Ectodermal cell (in vitro differentiated cells): ENCODE results near the gene PFKM.

Source experiments
- H3K27ac ChIP-seq: 2 replicates; pipeline ENCODE4 v1.7.0; 2013; ENCODE audit warnings: mild to moderate bottlenecking, low read depth, low read length; ENCODE audit not compliant: insufficient read depth, poor library complexity, severe bottlenecking
- H3K27me3 ChIP-seq: 2 replicates; pipeline ENCODE4 v1.7.0; 2013; ENCODE audit warnings: mild to moderate bottlenecking, low read length; ENCODE audit not compliant: insufficient read depth, control insufficient read depth, poor library complexity, severe bottlenecking
- H3K36me3 ChIP-seq: one replicate; pipeline ENCODE4 v1.7.0; 2013; ENCODE audit warnings: low read length; ENCODE audit not compliant: control insufficient read depth, insufficient read depth
- H3K4me1 ChIP-seq: one replicate; pipeline ENCODE4 v1.7.0; 2013; ENCODE audit warnings: low read length; ENCODE audit not compliant: control insufficient read depth, insufficient read depth
- H3K4me3 ChIP-seq: 2 replicates; pipeline ENCODE4 v1.7.0; 2013; ENCODE audit warnings: low read depth, low read length, control low read depth; ENCODE audit not compliant: insufficient read depth
- H3K9me3 ChIP-seq: 2 replicates; pipeline ENCODE4 v1.7.0; 2013; ENCODE audit warnings: mild to moderate bottlenecking, low read length, moderate library complexity; ENCODE audit not compliant: control insufficient read depth
- WGBS, 2 experiments: methylation state at CpG; one replicate each; pipeline ENCODE4 v1.1.7; 2013; ENCODE audit warnings: missing lambda C conversion rate in 2 of 2; 5-methylcytosine and 5-hydroxymethylcytosine counted together

Gene PFKM

GRCh38 chr12:48183091-48183875 is 64.1 kb downstream of the PFKM start, which contains the start of gene CCDC184:
TSS of gene CCDC184 (plus strand) at chr12:48183644. CDS start at chr12:48184123, 479 bp downstream.
- WGBS, 2 experiments = 0 to 1% methylated on average over 61 of the region's 61 CpGs
- Histone ChIP-seq H3K27ac (peak within 1 kb of the TSS; percentile 30), H3K27me3 (peaks cover 70% of the 10 kb centered on the region)

DNA sequence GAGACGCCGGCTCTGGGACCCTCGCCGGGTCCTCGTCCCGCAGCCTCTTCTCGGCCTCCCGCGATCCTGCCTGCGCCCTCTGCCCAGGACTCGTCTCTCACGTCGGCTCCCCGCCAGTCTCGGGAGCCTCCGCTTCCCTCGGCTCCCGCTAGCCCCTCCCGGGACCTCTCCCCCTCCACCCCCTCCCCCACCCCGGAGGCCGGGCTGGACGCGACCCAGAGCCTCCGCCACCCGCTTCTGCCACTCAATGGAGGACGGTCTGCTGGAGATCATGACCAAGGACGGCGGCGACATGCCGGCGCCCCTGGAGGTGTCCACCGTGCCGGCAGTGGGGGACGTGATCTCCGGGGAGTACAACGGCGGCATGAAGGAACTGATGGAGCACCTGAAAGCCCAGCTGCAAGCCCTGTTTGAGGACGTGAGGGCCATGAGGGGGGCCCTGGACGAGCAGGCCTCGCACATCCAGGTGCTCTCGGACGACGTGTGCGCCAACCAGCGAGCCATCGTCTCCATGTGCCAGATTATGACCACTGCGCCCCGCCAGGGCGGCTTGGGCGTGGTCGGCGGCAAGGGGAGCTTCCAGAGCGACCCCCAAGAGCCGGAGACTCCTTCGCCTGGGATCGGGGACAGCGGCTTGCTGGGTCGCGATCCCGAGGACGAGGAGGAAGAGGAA is 64.8 kb downstream of the PFKM start:
- Histone ChIP-seq H3K4me1 (peaks cover 21% of the 10 kb centered on the region), H3K27me3 (peaks cover 70% of the 10 kb centered on the region), H3K27ac (no peak overlapping the region), H3K36me3 (no peaks in the 10 kb centered on the region), H3K9me3 (no peaks in the 10 kb centered on the region), H3K4me3 (peak overlapping the region; percentile 72)
- 7% methylated on average over 61 of the region's 61 CpGs for WGBS, 2 experiments

More at GRCh38 chr12:48183091-48183875, 64.1 kb downstream of the PFKM start, which contains the start of gene CCDC184:
- Histone ChIP-seq H3K4me3 (peak within 1 kb of the TSS; percentile 72), H3K4me1 (peaks cover 21% of the 10 kb centered on the region), H3K36me3 (no peaks in the 10 kb centered on the region), H3K9me3 (no peaks in the 10 kb centered on the region)

- Histone ChIP-seq H3K4me1 (peaks cover 21% of the 10 kb centered on the region), H3K27me3 (peaks cover 70% of the 10 kb centered on the region), H3K27ac (no peak overlapping the region), H3K9me3 (no peaks in the 10 kb centered on the region), H3K4me3 (peak overlapping the region; percentile 72), H3K36me3 (no peaks in the 10 kb centered on the region)
- 18% methylated on average over 20 of the region's 20 CpGs for WGBS, 2 experiments
Measured at GRCh38 chr12:48184549-48184922, 65.4 kb downstream of the PFKM start.

DNA sequence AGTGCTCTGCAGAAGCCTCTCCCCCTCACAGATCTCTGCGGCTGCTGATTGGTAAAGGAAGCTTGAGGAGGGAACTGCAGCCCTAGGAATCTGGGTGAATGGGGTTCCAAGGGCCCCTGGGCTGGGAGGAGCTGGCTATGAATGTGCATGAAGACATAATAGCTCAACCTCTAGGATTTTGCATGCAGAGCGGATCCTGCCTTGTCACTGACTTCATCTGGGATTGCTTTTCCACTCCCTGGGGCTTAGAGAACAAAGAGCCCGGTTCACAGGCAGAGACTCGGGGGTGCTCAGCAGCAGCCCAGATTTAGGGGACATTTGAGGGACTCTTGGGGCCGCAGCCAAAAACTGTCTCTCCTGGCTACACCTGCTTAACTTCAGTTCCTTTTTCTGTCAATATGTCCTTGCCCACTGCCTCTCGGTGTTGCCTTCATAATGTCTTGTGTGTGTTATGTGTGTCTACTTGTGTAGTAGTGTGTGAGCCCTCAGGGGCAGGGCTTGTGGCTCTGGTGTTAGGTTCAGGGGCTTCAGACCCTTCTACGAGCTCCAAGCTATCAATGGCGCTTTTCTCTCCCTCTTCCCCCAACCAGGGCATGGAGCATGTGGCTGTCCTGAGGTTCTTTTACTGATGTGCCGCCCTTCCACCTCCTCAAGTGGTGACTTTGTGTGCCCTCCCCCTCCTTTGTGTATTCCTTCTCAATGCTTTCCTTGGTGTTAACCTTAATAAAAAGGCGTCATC is 66.2 kb downstream of the PFKM start:
- Histone ChIP-seq H3K36me3 (no peaks in the 10 kb centered on the region), H3K4me1 (peaks cover 21% of the 10 kb centered on the region), H3K27me3 (peaks cover 70% of the 10 kb centered on the region), H3K4me3 (peak overlapping the region; percentile 72), H3K9me3 (no peaks in the 10 kb centered on the region), H3K27ac (no peak overlapping the region)
- 49 to 50% methylated on average over 10 of the region's 10 CpGs for WGBS, 2 experiments

DNA sequence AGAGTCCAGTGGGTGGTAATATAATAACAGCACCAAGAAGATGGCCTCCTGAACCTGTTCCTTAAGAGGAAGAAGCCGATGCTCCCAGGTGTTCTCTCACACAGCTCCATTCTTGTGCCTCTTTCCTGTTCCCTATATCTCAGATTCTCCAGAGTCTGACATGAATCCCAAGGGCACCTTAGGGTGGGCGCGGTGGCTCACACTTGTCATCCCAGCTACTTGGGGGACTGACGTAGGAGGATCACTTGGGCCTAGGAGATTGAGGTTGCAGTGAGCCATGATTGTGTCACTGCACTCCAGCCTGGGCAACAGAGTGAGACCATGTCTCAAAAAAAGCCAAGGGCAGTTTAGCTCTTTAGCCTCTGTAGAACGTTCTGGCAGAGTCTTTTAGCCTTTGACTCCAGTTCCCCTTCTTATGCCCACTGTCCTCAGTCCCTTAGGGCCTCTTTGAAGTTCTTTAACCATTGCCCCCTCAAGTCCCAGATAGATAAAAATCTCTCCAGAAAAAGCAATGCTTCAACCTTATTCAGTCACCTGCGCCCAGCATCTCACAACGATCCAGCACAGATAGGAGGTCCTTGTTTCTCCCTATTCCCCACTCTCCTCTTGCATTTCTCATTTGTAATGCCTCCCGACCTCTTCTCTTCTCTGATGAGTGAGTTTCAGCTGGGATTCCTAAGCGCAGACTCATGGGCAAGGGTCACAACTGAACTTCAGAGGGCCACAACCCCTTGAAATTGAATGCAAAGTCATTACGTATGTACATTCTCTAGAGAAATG is 68.9 kb downstream of the PFKM start:
- H3K27me3 ChIP-seq = peaks cover 65% of the 10 kb centered on the region
- H3K36me3 ChIP-seq = no peaks in the 10 kb centered on the region
- H3K9me3 ChIP-seq = no peaks in the 10 kb centered on the region
- 78 to 82% methylated on average over 9 to 10 of the region's 10 CpGs for WGBS, 2 experiments
- H3K27ac ChIP-seq = no peak overlapping the region
- no peak overlapping the region for H3K4me3 ChIP-seq
- peaks cover 17% of the 10 kb centered on the region for H3K4me1 ChIP-seq

DNA sequence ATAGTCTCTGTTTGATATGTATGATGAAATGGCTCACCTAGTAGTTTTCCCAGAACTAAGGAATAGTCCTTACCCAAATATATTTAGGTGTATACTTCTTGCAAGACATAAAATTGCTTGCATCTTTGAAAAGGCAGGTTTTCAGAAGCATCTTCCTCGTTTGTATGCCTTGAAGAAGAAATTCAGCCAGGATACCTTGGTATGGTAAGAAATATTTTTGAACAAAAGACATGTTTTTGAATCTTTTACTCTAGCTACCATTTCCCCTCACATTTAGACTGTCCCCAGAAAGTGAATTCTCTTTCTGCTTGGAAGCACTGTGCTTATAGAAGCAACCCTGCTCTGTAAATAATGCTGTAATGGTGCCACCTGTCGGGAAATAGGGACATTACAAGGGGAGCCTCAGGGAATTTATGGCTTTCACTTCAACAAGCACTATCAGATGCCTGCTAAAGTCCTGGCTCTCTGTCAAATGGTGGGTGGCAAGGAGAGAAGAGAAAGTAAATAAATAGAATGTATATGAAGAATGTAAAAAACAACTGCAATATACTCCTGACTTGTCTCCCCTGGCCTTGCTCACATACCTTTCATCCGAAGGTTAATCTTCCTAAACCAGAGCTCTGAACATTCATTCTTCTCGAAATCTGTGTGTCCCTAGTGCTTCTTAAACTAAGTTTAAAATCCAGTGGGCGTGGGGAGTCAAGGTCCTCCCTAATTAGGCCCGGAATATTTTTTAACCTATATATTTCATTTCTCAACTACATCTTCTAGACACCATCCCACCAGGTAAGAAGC is 70.4 kb downstream of the PFKM start:
- Histone ChIP-seq H3K27me3 (peaks cover 66% of the 10 kb centered on the region), H3K4me3 (no peak overlapping the region), H3K9me3 (no peaks in the 10 kb centered on the region), H3K27ac (no peak overlapping the region), H3K4me1 (peaks cover 14% of the 10 kb centered on the region), H3K36me3 (no peaks in the 10 kb centered on the region)
- WGBS, 2 experiments = 47 to 51% methylated on average over 6 of the region's 6 CpGs

DNA sequence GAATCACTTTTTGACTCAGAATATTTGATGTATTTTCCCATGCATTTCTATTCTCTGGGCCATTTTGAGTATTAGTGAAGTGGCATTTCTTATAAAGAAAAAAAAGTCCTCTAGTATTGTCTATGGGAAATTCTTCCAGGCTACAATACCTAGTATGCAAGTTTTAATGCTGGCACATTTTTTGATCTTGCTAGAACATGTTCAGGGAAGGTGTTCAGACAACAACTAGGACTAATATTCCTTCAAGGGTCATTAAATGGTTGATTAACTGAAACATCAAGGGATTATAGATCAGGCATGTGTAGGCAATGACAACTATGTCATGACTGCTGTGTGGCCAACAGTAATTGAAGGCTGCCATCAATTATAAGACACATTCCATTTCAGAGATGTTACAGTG is 71.9 kb downstream of the PFKM start:
- Histone ChIP-seq H3K27me3 (peaks cover 66% of the 10 kb centered on the region), H3K4me1 (no peaks in the 10 kb centered on the region), H3K36me3 (no peaks in the 10 kb centered on the region), H3K27ac (no peak overlapping the region), H3K9me3 (no peaks in the 10 kb centered on the region), H3K4me3 (no peak overlapping the region)

GRCh38 chr12:48192861-48193260 is 73.7 kb downstream of the PFKM start:
- Histone ChIP-seq H3K36me3 (no peaks in the 10 kb centered on the region), H3K27ac (no peak overlapping the region), H3K9me3 (no peaks in the 10 kb centered on the region), H3K4me1 (no peaks in the 10 kb centered on the region), H3K4me3 (no peak overlapping the region), H3K27me3 (peaks cover 58% of the 10 kb centered on the region)
- 93 to 94% methylated on average over 1 of the region's 1 CpG for WGBS, 2 experiments

DNA sequence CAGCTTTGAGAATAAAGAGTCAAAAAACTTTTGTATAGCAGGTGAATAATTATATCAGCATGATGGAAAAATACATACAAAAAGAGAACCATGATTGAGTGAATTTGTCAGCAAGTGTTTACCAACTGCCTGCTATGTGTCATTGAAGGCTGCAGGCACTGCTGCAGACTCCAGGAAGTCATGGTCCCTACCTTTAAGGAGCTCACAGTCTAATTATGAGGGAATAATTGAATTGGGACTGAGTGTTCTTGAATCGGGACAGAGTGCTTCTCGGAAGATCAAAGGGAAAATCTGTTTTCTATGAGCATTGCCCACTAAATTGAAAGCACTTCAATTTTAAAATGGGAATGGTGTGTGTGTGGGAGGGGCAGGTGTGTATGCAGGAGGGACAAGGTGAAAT is 74.5 kb downstream of the PFKM start:
- Histone ChIP-seq H3K27ac (no peak overlapping the region), H3K4me1 (no peaks in the 10 kb centered on the region), H3K36me3 (no peaks in the 10 kb centered on the region), H3K27me3 (peaks cover 55% of the 10 kb centered on the region), H3K4me3 (no peak overlapping the region), H3K9me3 (no peaks in the 10 kb centered on the region)
- 86 to 87% methylated on average over 2 of the region's 2 CpGs for WGBS, 2 experiments
